HCT116 (cell line): ENCODE data around the gene HK3. TPM values are rescaled to one million over a fixed set of nuclear protein-coding genes. Genes with fewer than 3 reads are reported as not detected.

ENCODE experiments used
- ATAC-seq: fragments of 200-7000 bp; cut with Tn5 transposase; 2 replicates; pipeline ENCODE4 v1.9.1; 2020; ENCODE audit warnings: mild to moderate bottlenecking, moderate library complexity
- BruUV-seq: library from RNA; stranded (reverse); fragments of 400-500 nt; replicated peaks from 2 replicates; lab custom pipeline; 2021; lab: Mats Ljungman, UMichigan
- CTCF ChIA-PET: fragments of 300-600 bp; sonication (Branson Sonifier 250); formaldehyde crosslinking; loops from one replicate; lab custom pipeline; 2021; ENCODE audit warnings: antibody characterized with exemption; lab: Charles Lee
- POLR2A ChIA-PET: fragments of 300-600, 350-600 bp; sonication (Branson Sonifier 250); formaldehyde crosslinking; loops from one replicate; lab custom pipeline; 2021; ENCODE audit warnings: antibody characterized with exemption; lab: Charles Lee
- RAD21 ChIA-PET, 2 experiments: fragments of 300-600 bp; sonication (Branson Sonifier 250); formaldehyde crosslinking; loops; one replicate each; lab custom pipeline; 2023; ENCODE audit warnings: low total read pairs in 2 of 2; ENCODE audit not compliant: uncharacterized antibody in 2 of 2, unreplicated experiment in 2 of 2, low non-redundant PET in 1 of 2; lab: Charles Lee
- DNase-seq: peaks from one replicate; pipeline ENCODE4 v3.0.0-alpha.2; 2010; ENCODE audit warnings: low read depth, low spot score
- H2AFZ ChIP-seq: fragments of 200-600 bp; shearing (Covaris generic), sonication (generic); 2 replicates; pipeline ENCODE4 v1.6.1; 2017; ENCODE audit warnings: low read depth, mixed run types, mixed read lengths, antibody characterized with exemption, low read length; ENCODE audit not compliant: poor library complexity, severe bottlenecking
- H3K27ac ChIP-seq: 2 replicates; pipeline ENCODE4 v1.5.1; 2012; ENCODE audit warnings: low read depth, low read length
- H3K27me3 ChIP-seq: fragments of 200-600 bp; sonication (generic); 2 replicates; pipeline ENCODE4 v1.6.1; 2016; ENCODE audit warnings: mixed run types, low read length, mixed read lengths; ENCODE audit not compliant: insufficient read depth
- H3K36me3 ChIP-seq, 2 experiments: fragments of 200-500 bp in 1 of 2; fragments of 200-600 bp in 1 of 2; sonication (Bioruptor generic) in 1 of 2; sonication (generic) in 1 of 2; 2 replicates each; pipeline versions ENCODE4 v1.5.1 to v1.6.1; 2014 to 2016; ENCODE audit warnings: low read length in 2 of 2, inconsistent platforms in 1 of 2, mixed read lengths in 1 of 2, mixed run types in 1 of 2; ENCODE audit not compliant: insufficient read depth in 2 of 2, control insufficient read depth in 1 of 2
- H3K4me1 ChIP-seq, 2 experiments: fragments of 200-600 bp in 1 of 2; sonication (generic) in 1 of 2; 2 replicates each; pipeline versions ENCODE4 v1.5.1 to v1.6.1; 2012 to 2017; ENCODE audit warnings: low read length in 2 of 2, inconsistent platforms in 1 of 2, mild to moderate bottlenecking in 1 of 2, mixed read lengths in 1 of 2, mixed run types in 1 of 2, moderate library complexity in 1 of 2; ENCODE audit not compliant: insufficient read depth in 2 of 2, control insufficient read depth in 1 of 2
- H3K4me2 ChIP-seq: fragments of 200-600 bp; sonication (generic); 2 replicates; pipeline ENCODE4 v1.6.1; 2017; ENCODE audit warnings: mixed run types, low read length, mixed read lengths
- H3K4me3 ChIP-seq, 2 experiments: fragments of 200-600 bp in 1 of 2; sonication (generic) in 1 of 2; replicated peaks in 1 of 2; 2 replicates each; pipeline ENCODE4 v1.5.1; 2011 to 2016; ENCODE audit warnings: low read length in 2 of 2, control low read depth in 1 of 2, low read depth in 1 of 2, mild to moderate bottlenecking in 1 of 2, mixed read lengths in 1 of 2, mixed run types in 1 of 2
- H3K79me2 ChIP-seq: fragments of 200-600 bp; sonication (generic); 2 replicates; pipeline ENCODE4 v1.6.1; 2017; ENCODE audit warnings: mild to moderate bottlenecking, mixed run types, low read length, moderate library complexity, mixed read lengths; ENCODE audit not compliant: insufficient read depth
- H3K9ac ChIP-seq: fragments of 200-600 bp; sonication (generic); 2 replicates; pipeline ENCODE4 v1.6.1; 2016; ENCODE audit warnings: low read length, mixed read lengths
- H3K9me2 ChIP-seq: fragments of 200-600 bp; sonication (generic), shearing (Covaris generic); 2 replicates; pipeline ENCODE4 v1.6.1; 2017; ENCODE audit warnings: mixed run types, mild to moderate bottlenecking, moderate library complexity; ENCODE audit not compliant: insufficient read depth
- H3K9me3 ChIP-seq, 2 experiments: fragments of 200-500 bp in 1 of 2; fragments of 200-600 bp in 1 of 2; sonication (Bioruptor generic) in 1 of 2; sonication (generic) in 1 of 2; 2 replicates each; pipeline ENCODE4 v1.6.1; 2014 to 2017; ENCODE audit warnings: low read length in 2 of 2, mixed read lengths in 2 of 2, inconsistent platforms in 1 of 2, low read depth in 1 of 2, mild to moderate bottlenecking in 1 of 2, mixed run types in 1 of 2, moderate library complexity in 1 of 2; ENCODE audit not compliant: control insufficient read depth in 1 of 2, insufficient read depth in 1 of 2
- H4K20me1 ChIP-seq: fragments of 200-600 bp; sonication (generic), shearing (Covaris generic); 2 replicates; pipeline ENCODE4 v1.6.1; 2017; ENCODE audit warnings: mixed run types, mild to moderate bottlenecking, moderate library complexity; ENCODE audit not compliant: insufficient read depth
- CEBPB ChIP-seq: IDR thresholded peaks from 2 replicates; pipeline ENCODE4 v1.6.1; 2012; ENCODE audit warnings: low read depth
- EGR1 ChIP-seq: IDR thresholded peaks from 2 replicates; pipeline ENCODE4 v1.6.1; 2012; ENCODE audit warnings: low read depth
- EZH2phosphoT487 ChIP-seq: fragments of 200-600 bp; IDR thresholded peaks from 2 replicates; pipeline ENCODE4 v1.6.1; 2018; ENCODE audit warnings: antibody characterized with exemption, borderline replicate concordance
- FOSL1 ChIP-seq: IDR thresholded peaks from 2 replicates; pipeline ENCODE4 v1.6.1; 2012; ENCODE audit warnings: low read depth
- POLR2A ChIP-seq: IDR thresholded peaks from 2 replicates; pipeline ENCODE4 v1.7.0; 2011; ENCODE audit warnings: borderline replicate concordance; ENCODE audit not compliant: insufficient read depth, insufficient read length; ENCODE audit errors: extremely low read depth
- SIN3A ChIP-seq: IDR thresholded peaks from 2 replicates; pipeline ENCODE4 v1.6.1; 2012; ENCODE audit warnings: low read depth
- SP1 ChIP-seq: IDR thresholded peaks from 2 replicates; pipeline ENCODE4 v1.6.1; 2012; ENCODE audit warnings: low read depth
- SRF ChIP-seq: IDR thresholded peaks from 2 replicates; pipeline ENCODE4 v1.6.1; 2012; ENCODE audit warnings: low read depth
- TCF7L2 ChIP-seq: IDR thresholded peaks from 2 replicates; pipeline ENCODE4 v1.7.0; 2011; ENCODE audit warnings: borderline replicate concordance, inconsistent platforms; ENCODE audit not compliant: insufficient read depth, insufficient read length; ENCODE audit errors: extremely low read depth
- YY1 ChIP-seq: IDR thresholded peaks from 2 replicates; pipeline ENCODE4 v1.6.1; 2011; ENCODE audit warnings: low read length, low read depth, moderate library complexity, mild to moderate bottlenecking; ENCODE audit not compliant: insufficient replicate concordance; ENCODE audit errors: extremely low read depth
- ZFX ChIP-seq: fragments of 450-650 bp; IDR thresholded peaks from 2 replicates; pipeline ENCODE4 v1.6.1; 2017
- ZNF274 ChIP-seq: fragments of 200-500 bp; sonication (Bioruptor generic); IDR thresholded peaks from 2 replicates; pipeline ENCODE4 v1.6.1; 2014; ENCODE audit warnings: mild to moderate bottlenecking, low read depth, low read length, inconsistent platforms
- intact Hi-C: fragments of 100-400 bp; cut with micrococcal nuclease; formaldehyde crosslinking; loops from 2 replicates; pipeline ENCODE4 v1.10.0; 2022
- total RNA-seq: library from RNA; stranded (reverse); gene quantifications from one replicate; pipeline ENCODE4 v1.2.1, GENCODE V29; 2021; ENCODE audit not compliant: unreplicated experiment
- TF ChIP-seq, protein P1 (sequence below): IDR thresholded peaks from 2 replicates; pipeline ENCODE4 v1.6.1; 2012; ENCODE audit warnings: low read depth
- TF ChIP-seq, protein P2 (sequence below), 3 experiments: fragments of 200-600 bp in 1 of 3; sonication (generic) in 1 of 3; IDR thresholded peaks in 2 of 3; conservative IDR thresholded peaks in 1 of 3; 2 replicates each; pipeline ENCODE4 v1.5.1; 2012 to 2017; ENCODE audit warnings: low read depth in 2 of 3, low read length in 2 of 3, antibody characterized with exemption in 1 of 3, borderline replicate concordance in 1 of 3, control low read depth in 1 of 3, mild to moderate bottlenecking in 1 of 3, mixed read lengths in 1 of 3, mixed run types in 1 of 3, moderate library complexity in 1 of 3; ENCODE audit not compliant: insufficient read depth in 1 of 3

The HK3 gene
- total RNA-seq, 1 experiment from 2014 or later: 0.30 TPM

DNA sequence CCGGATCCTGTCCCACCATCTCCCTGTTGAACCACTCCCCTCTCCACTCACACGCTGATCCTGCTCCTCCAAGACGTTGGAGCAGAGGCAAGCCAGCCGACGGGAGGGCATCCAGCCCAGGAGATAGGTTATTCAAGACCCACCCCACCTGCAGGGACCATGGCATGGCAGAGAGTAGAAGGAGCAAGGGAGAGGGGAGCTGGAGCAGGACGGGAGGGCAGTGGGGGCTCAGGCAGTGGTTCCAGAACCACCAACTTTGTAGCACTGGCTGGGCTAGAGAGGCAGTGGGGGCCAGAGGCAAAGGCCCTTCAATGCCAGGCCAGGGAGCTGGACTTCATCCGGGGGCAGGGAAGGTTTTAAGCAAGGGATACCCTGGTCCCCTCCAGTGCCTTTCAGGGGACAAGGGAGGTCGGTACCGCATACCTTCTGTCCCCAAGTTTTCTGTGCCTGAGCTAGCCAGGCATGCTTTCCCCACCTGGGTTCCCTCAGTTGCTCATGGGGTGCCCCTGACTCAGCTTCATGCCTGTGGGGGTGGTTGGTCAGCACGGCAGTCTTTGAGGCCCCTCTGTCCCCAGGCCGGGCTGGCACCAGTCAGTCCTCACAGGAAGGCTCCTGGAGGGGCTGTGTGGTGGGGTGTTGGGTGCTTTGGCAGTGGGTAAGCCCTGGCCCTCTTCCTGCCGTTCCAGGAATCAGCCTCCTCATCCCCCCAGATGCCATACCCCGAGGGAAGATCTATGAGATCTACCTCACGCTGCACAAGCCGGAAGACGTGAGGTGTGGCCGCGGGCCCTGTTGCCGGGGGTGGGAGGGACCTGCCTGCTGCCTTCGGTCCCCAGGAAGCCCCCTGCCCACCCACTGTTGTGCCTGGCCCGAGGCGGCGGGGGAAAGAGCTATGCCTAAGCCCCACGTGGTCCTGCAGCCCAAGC lies 22.4 kb downstream of the HK3 start:
- RAD21 ChIA-PET: no interaction called here
- intact Hi-C loops: no loop called here
- Histone ChIP-seq H3K9me2 (no peaks in the 10 kb centered on the region), H2AFZ (no peak overlapping the region), H3K79me2 (no peaks in the 10 kb centered on the region), H3K4me3 (no peak overlapping the region), H3K27me3 (no peaks in the 10 kb centered on the region), H3K36me3 (no peaks in the 10 kb centered on the region)
- POLR2A ChIA-PET: no interaction called here
- BruUV-seq: no TSS peak
- TF ChIP-seq, protein P1, sequence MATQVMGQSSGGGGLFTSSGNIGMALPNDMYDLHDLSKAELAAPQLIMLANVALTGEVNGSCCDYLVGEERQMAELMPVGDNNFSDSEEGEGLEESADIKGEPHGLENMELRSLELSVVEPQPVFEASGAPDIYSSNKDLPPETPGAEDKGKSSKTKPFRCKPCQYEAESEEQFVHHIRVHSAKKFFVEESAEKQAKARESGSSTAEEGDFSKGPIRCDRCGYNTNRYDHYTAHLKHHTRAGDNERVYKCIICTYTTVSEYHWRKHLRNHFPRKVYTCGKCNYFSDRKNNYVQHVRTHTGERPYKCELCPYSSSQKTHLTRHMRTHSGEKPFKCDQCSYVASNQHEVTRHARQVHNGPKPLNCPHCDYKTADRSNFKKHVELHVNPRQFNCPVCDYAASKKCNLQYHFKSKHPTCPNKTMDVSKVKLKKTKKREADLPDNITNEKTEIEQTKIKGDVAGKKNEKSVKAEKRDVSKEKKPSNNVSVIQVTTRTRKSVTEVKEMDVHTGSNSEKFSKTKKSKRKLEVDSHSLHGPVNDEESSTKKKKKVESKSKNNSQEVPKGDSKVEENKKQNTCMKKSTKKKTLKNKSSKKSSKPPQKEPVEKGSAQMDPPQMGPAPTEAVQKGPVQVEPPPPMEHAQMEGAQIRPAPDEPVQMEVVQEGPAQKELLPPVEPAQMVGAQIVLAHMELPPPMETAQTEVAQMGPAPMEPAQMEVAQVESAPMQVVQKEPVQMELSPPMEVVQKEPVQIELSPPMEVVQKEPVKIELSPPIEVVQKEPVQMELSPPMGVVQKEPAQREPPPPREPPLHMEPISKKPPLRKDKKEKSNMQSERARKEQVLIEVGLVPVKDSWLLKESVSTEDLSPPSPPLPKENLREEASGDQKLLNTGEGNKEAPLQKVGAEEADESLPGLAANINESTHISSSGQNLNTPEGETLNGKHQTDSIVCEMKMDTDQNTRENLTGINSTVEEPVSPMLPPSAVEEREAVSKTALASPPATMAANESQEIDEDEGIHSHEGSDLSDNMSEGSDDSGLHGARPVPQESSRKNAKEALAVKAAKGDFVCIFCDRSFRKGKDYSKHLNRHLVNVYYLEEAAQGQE: no peak
- TF ChIP-seq TCF7L2: no peak
- no peak for TF ChIP-seq ZNF274
- no peak for TF ChIP-seq POLR2A
- no peak for TF ChIP-seq EGR1
- TF ChIP-seq SRF: no peak
- TF ChIP-seq ZFX: no peak
- TF ChIP-seq SP1: no peak
- TF ChIP-seq CEBPB: no peak
- TF ChIP-seq SIN3A: no peak
- TF ChIP-seq, protein P2, sequence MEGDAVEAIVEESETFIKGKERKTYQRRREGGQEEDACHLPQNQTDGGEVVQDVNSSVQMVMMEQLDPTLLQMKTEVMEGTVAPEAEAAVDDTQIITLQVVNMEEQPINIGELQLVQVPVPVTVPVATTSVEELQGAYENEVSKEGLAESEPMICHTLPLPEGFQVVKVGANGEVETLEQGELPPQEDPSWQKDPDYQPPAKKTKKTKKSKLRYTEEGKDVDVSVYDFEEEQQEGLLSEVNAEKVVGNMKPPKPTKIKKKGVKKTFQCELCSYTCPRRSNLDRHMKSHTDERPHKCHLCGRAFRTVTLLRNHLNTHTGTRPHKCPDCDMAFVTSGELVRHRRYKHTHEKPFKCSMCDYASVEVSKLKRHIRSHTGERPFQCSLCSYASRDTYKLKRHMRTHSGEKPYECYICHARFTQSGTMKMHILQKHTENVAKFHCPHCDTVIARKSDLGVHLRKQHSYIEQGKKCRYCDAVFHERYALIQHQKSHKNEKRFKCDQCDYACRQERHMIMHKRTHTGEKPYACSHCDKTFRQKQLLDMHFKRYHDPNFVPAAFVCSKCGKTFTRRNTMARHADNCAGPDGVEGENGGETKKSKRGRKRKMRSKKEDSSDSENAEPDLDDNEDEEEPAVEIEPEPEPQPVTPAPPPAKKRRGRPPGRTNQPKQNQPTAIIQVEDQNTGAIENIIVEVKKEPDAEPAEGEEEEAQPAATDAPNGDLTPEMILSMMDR (IDR thresholded peaks at IDR 0.05 in 2 of 3, conservative IDR thresholded peaks at IDR 0.05 in 1 of 3; ENCODE audit: borderline replicate concordance in 1 of 3, insufficient read depth in 1 of 3, low read depth in 2 of 3, low read length in 2 of 3): no peak
- TF ChIP-seq YY1: no peak
- no peak for TF ChIP-seq EZH2phosphoT487
- no peak for TF ChIP-seq FOSL1
- TF ChIP-seq, all 23 proteins: peak for 0
- Histone ChIP-seq H3K9ac (no peak overlapping the region), H3K4me2 (no peak overlapping the region), H4K20me1 (no peaks in the 10 kb centered on the region), H3K9me3 (no peaks in the 10 kb centered on the region), H3K4me1 (no peaks in the 10 kb centered on the region), H3K27ac (no peak overlapping the region)
- DNase-seq: no peak
- ATAC-seq: no peak
- CTCF ChIA-PET: no interaction called here
